IPS DF 6.9 (cell line): ENCODE data around the gene SPOP.
"Not testable (repeated sequence)": the region's sequence is repeated elsewhere in the genome, so short reads cannot be mapped to it uniquely, and the experiment has no call there.

Experiments used
- DNase-seq: peaks from one replicate; pipeline ENCODE4 v3.0.0-alpha.2; 2013; ENCODE audit warnings: low read depth, low spot score
- H3K27ac ChIP-seq: one replicate; pipeline ENCODE4 v1.5.1; 2013; ENCODE audit warnings: low read length, control low read depth
- H3K27me3 ChIP-seq: 2 replicates; pipeline ENCODE4 v1.6.1; 2013; ENCODE audit warnings: mild to moderate bottlenecking, low read length; ENCODE audit not compliant: control insufficient read depth, insufficient read depth
- H3K36me3 ChIP-seq: 2 replicates; pipeline ENCODE4 v1.6.1; 2013; ENCODE audit warnings: low read length; ENCODE audit not compliant: control insufficient read depth, insufficient read depth
- H3K4me1 ChIP-seq: 2 replicates; pipeline ENCODE4 v1.6.1; 2013; ENCODE audit warnings: low read length; ENCODE audit not compliant: control insufficient read depth, insufficient read depth
- H3K4me3 ChIP-seq: 2 replicates; pipeline ENCODE4 v1.5.1; 2013; ENCODE audit warnings: mild to moderate bottlenecking, low read length
- H3K9me3 ChIP-seq: 2 replicates; pipeline ENCODE4 v1.6.1; 2013; ENCODE audit warnings: low read length, inconsistent platforms; ENCODE audit not compliant: control insufficient read depth, insufficient read depth
- WGBS: extraction: QIAGEN DNeasy Blood & Tissue Kit; methylation state at CpG from one replicate; pipeline ENCODE4 v1.1.7; 2013; ENCODE audit warnings: mixed read lengths, missing lambda C conversion rate; ENCODE audit not compliant: insufficient read length, insufficient coverage; 5-methylcytosine and 5-hydroxymethylcytosine counted together

The SPOP gene

DNA sequence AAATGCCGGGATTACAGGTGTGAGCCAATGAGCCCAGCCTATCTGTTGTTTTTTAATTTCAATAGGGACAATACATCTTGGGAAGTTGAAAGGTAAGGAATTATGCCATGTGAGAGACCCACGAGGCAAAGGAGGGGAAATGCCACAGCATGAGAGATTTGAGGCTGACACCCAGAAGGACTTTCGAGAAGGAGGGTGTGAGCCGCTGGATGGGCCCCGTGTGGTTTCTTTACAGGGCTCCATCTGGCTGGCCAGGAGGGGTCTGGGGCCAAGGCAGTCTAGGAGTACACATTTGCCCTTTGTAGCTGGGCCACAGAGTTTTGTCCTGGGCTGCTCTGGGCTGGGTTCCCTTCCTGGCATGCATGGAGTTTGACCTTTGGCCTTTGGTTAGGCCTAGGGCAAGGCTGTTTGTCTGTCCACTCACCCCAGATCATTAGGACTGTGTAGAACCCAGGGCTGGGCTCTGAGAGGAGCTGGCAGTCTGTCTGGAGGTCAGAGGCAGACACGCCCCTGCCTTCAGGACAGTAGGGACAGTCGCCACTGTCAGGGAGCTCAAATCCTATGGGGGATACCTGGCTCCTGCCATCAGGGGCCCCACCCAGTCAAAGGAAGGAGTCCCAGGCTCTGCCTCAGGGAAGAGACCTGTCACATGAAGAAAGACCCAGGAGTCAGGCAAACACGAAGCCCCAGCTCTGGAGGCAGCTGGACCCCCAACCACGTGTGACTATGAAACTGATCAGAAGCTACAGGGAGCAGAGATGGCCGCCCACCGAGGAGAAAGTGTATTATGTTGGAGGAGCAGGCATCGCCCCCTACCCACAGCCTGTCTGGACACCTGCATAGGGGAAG, 126.5 kb downstream of the SPOP start:
- WGBS, result no CpG with 5 or more reads among the region's 12 CpGs
- Histone ChIP-seq H3K4me3 (no peak overlapping the region), H3K27me3 (no peaks in the 10 kb centered on the region), H3K36me3 (no peaks in the 10 kb centered on the region), H3K9me3 (no peaks in the 10 kb centered on the region), H3K27ac (no peak overlapping the region), H3K4me1 (no peaks in the 10 kb centered on the region; the same call in 1 of the 2 replicates)
- no peak for DNase-seq

DNA sequence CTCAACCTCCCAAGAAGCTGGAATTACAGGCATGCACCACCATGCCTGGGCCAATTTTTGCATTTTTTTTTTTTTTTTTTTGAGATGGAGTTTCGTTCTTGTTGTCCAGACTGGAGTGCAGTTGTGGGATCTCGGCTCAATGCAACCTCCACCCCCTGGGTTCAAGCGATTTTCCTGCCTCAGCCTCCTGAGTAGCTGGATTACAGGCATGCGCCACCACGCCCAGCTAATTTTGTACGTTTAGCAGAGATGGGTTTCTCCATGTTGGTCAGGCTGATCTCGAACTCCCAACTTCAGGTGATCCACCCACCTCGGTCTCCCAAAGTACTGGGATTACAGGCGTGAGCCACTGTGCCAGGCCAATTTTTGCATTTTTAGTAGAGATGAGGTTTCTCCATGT, 127.1 kb downstream of the SPOP start:
- not testable (repeated sequence) for H3K4me3 ChIP-seq, H3K36me3 ChIP-seq, H3K9me3 ChIP-seq, DNase-seq, H3K4me1 ChIP-seq, H3K27me3 ChIP-seq, H3K27ac ChIP-seq
- no CpG with 5 or more reads among the region's 9 CpGs for WGBS

DNA sequence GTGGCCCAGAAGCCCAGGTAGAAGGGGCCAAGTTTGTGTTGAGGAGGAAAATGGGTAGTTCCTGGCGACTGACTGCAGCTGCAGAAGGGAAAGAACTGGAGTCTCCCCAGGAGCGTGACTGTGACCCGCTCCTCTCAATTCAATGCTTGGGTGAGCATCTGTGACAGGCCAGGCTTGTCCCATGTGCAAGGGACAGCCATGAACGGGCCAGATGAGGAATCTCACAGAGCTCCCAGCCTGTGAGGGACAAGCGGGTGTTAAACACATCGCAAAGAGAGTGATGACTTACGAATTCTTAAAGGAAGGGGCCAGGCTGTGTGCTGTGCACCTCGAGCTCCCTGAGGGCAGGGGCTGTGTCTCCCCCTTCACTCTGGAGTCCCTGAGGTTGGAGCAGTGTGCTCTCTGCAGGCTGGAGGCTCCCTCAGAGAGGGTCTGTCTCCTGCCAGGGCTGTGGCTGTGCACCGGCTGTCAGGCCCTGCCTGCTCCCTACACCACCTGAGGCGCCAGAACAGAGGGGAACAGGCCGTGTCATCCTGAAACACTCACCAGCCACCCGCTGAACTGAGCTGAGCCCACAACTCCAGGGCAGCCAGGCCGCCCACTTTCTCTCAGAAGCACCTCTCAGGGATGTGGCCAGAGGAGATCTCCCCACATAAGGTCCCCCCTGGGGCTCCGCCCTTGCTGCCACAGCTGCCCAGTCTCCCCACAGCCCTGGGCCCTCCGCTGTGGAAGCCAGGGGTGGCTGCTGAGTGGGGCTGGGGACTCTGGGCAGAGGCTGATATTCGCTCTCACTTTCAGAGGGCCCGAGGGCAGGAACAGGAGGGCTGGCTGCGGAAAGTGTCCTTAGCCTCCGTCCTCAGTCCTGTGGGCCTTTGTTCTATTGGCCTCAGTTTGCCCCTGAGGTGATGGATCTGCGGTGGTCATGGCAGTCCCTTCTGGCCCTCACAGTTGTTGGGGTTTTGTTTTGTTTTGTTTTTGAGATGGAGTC, 127.9 kb downstream of the SPOP start:
- no peaks in the 10 kb centered on the region for H3K27me3 ChIP-seq
- no peak overlapping the region for H3K4me3 ChIP-seq
- H3K36me3 ChIP-seq, result no peaks in the 10 kb centered on the region
- WGBS, result no CpG with 5 or more reads among the region's 20 CpGs
- no peaks in the 10 kb centered on the region for H3K9me3 ChIP-seq
- H3K4me1 ChIP-seq, result no peaks in the 10 kb centered on the region; the same call in none of the 2 replicates
- no peak for DNase-seq
- no peak overlapping the region for H3K27ac ChIP-seq

DNA sequence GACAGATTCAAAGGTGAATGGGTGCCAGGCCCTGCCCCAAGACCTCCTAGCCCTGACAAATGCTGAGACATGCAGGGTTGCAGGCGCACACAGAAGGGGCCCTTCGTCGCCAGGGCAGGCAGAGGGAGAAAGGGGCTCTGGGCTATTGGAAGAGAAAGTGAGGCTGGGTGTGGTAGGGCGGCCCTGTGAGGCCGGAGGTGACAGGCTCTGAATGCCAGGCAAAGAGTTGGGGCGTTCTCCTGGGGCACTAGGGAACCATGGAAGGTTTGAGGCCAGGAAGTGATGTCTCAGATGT, 128.6 kb downstream of the SPOP start:
- Histone ChIP-seq H3K36me3 (no peaks in the 10 kb centered on the region), H3K4me1 (no peaks in the 10 kb centered on the region; the same call in none of the 2 replicates), H3K27me3 (no peaks in the 10 kb centered on the region), H3K27ac (no peak overlapping the region), H3K4me3 (no peak overlapping the region), H3K9me3 (no peaks in the 10 kb centered on the region)
- DNase-seq, result no peak
- no CpG with 5 or more reads among the region's 6 CpGs for WGBS
